Nephron progenitor cell (in vitro differentiated cells): ENCODE results near the gene ERCC3.

Experiments used
- DNase-seq: peaks from one replicate; pipeline ENCODE4 v3.0.0; 2021
- H3K27ac Mint-ChIP-seq: 2 replicates; pipeline ENCODE4 v1.8.0; 2021; ENCODE audit warnings: mild to moderate bottlenecking, moderate library complexity, mixed read lengths
- H3K27me3 Mint-ChIP-seq: 2 replicates; pipeline ENCODE4 v1.8.0; 2021; ENCODE audit warnings: mild to moderate bottlenecking, low read depth, mixed read lengths; ENCODE audit not compliant: poor library complexity
- H3K36me3 Mint-ChIP-seq: 2 replicates; pipeline ENCODE4 v1.8.0; 2021; ENCODE audit warnings: low read depth, mixed read lengths
- H3K4me1 Mint-ChIP-seq: 2 replicates; pipeline ENCODE4 v1.8.0; 2021; ENCODE audit warnings: mixed read lengths
- H3K4me3 Mint-ChIP-seq: 2 replicates; pipeline ENCODE4 v1.8.0; 2021; ENCODE audit warnings: mild to moderate bottlenecking, moderate library complexity, mixed read lengths
- H3K9me3 Mint-ChIP-seq: 2 replicates; pipeline ENCODE4 v1.8.0; 2021; ENCODE audit warnings: mild to moderate bottlenecking, moderate library complexity, mixed read lengths
- TF ChIP-seq, protein P1 (sequence below): fragments of 200-600 bp; sonication (generic); IDR thresholded peaks from 2 replicates; pipeline ENCODE4 v1.5.0; 2021; ENCODE audit warnings: antibody characterized with exemption

Gene ERCC3

GRCh38 chr2:127326289-127326945 lies 32.5 kb upstream of the ERCC3 start:
- no peaks in the 10 kb centered on the region for H3K4me1 Mint-ChIP-seq
- H3K36me3 Mint-ChIP-seq: peaks cover 39% of the 10 kb centered on the region
- TF ChIP-seq, protein P1, sequence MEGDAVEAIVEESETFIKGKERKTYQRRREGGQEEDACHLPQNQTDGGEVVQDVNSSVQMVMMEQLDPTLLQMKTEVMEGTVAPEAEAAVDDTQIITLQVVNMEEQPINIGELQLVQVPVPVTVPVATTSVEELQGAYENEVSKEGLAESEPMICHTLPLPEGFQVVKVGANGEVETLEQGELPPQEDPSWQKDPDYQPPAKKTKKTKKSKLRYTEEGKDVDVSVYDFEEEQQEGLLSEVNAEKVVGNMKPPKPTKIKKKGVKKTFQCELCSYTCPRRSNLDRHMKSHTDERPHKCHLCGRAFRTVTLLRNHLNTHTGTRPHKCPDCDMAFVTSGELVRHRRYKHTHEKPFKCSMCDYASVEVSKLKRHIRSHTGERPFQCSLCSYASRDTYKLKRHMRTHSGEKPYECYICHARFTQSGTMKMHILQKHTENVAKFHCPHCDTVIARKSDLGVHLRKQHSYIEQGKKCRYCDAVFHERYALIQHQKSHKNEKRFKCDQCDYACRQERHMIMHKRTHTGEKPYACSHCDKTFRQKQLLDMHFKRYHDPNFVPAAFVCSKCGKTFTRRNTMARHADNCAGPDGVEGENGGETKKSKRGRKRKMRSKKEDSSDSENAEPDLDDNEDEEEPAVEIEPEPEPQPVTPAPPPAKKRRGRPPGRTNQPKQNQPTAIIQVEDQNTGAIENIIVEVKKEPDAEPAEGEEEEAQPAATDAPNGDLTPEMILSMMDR: no peak
- no peak for DNase-seq
- H3K27ac Mint-ChIP-seq: no peak overlapping the region
- H3K27me3 Mint-ChIP-seq: no peaks in the 10 kb centered on the region
- H3K9me3 Mint-ChIP-seq: no peaks in the 10 kb centered on the region
- no peak overlapping the region for H3K4me3 Mint-ChIP-seq

GRCh38 chr2:127324635-127325034 lies 30.7 kb upstream of the ERCC3 start:
- Mint-ChIP-seq H3K4me1 (no peaks in the 10 kb centered on the region), H3K9me3 (peaks cover 8% of the 10 kb centered on the region), H3K36me3 (peaks cover 50% of the 10 kb centered on the region), H3K27ac (no peak overlapping the region), H3K27me3 (no peaks in the 10 kb centered on the region), H3K4me3 (no peak overlapping the region)
- no peak for DNase-seq
- TF ChIP-seq, protein P1: peak; percentile 46

DNA sequence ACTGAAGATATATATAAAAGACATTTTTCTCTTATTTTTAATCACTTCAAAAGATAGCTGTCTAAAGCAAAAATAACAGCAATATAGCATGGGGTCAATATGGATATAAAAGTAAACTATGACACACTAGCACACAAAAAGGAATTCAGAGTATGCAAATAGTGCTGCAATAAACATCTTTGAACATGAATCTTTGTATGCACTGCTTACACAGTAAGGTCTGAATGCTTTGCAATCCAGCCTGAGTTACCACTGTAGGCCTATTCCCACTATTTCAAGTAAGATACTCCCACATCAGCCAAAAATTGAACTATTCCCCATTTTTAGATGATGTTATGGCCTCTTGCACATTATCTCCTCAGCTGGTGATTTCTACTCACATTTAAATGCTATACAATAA lies 27.4 kb upstream of the ERCC3 start:
- H3K4me3 Mint-ChIP-seq: no peak overlapping the region
- H3K27ac Mint-ChIP-seq: no peak overlapping the region

DNA sequence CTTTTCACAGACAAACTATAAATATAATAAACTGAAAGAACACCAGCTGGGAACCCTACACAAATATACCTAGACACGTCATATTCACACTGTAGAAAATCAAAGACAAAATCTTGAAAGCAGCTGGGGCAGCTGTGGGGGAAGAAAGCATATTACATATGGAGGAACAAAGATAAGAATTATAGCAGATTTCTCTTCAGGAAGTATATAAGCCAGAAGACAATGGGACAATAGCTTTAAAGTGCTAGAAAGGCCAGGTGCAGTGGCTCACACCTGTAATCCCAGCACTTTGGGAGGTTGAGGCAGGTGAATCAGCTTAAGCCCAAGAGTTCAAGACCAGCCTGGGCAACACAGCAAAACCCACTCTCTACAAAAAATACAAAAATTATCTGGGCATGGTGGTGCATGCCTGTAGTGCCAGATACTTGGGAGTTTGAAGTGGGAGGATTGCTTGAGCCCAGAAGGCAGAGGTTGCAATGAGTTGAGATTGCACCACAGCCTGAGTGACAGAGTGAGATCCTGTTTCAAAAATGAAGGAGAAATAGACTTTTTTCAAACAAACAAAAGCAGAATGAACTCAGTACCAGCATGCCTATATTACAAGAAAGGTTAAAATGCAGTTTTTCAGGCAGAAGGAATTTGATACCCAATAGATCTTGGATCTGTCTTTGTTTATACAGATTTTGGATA lies 26.8 kb upstream of the ERCC3 start:
- Mint-ChIP-seq H3K4me1 (no peaks in the 10 kb centered on the region), H3K9me3 (peaks cover 8% of the 10 kb centered on the region)
- TF ChIP-seq, protein P1: no peak

More for the DNA sequence above, 27.4 kb upstream of the ERCC3 start:
- H3K27me3 Mint-ChIP-seq: no peaks in the 10 kb centered on the region
- no peak for DNase-seq
- peaks cover 71% of the 10 kb centered on the region for H3K36me3 Mint-ChIP-seq
- H3K9me3 Mint-ChIP-seq: peaks cover 8% of the 10 kb centered on the region
- H3K4me1 Mint-ChIP-seq: no peaks in the 10 kb centered on the region
- TF ChIP-seq, protein P1: no peak

GRCh38 chr2:127320067-127320466 lies 26.1 kb upstream of the ERCC3 start:
- Mint-ChIP-seq H3K36me3 (peaks cover 75% of the 10 kb centered on the region), H3K4me3 (no peak overlapping the region), H3K27ac (peak overlapping the region; percentile 1), H3K9me3 (peaks cover 8% of the 10 kb centered on the region), H3K27me3 (no peaks in the 10 kb centered on the region), H3K4me1 (no peaks in the 10 kb centered on the region)
- TF ChIP-seq, protein P1: no peak
- DNase-seq: no peak

More for the DNA sequence above, 26.8 kb upstream of the ERCC3 start:
- Mint-ChIP-seq H3K4me3 (no peak overlapping the region), H3K36me3 (peaks cover 71% of the 10 kb centered on the region), H3K27ac (no peak overlapping the region), H3K27me3 (no peaks in the 10 kb centered on the region)
- DNase-seq: no peak
